Activated naive CD4-positive, alpha-beta T cell treated with anti-CD3 and anti-CD28 coated beads for 36 hours (primary cell): ENCODE results near the gene LRP1B. TPM values are rescaled to one million over a fixed set of nuclear protein-coding genes. Genes with fewer than 3 reads are reported as not detected.

Experiments used
- CTCF ChIA-PET: fragments of 350-600 bp; sonication (Branson Sonifier 250); formaldehyde crosslinking; loops from one replicate; lab custom pipeline; 2021; ENCODE audit warnings: antibody characterized with exemption; lab: Charles Lee
- DNase-seq: peaks from one replicate; pipeline ENCODE4 v3.0.0-alpha.2; 2020
- H3K27ac Mint-ChIP-seq: one replicate; pipeline ENCODE4 v1.8.0; 2021; ENCODE audit warnings: mild to moderate bottlenecking, mixed read lengths
- H3K27me3 Mint-ChIP-seq: one replicate; pipeline ENCODE4 v1.8.0; 2021; ENCODE audit warnings: low read depth, mixed read lengths
- H3K36me3 Mint-ChIP-seq: one replicate; pipeline ENCODE4 v1.8.0; 2021; ENCODE audit warnings: low read depth, mixed read lengths
- H3K4me1 Mint-ChIP-seq: one replicate; pipeline ENCODE4 v1.8.0; 2021; ENCODE audit warnings: low read depth, mixed read lengths
- H3K4me3 Mint-ChIP-seq: one replicate; pipeline ENCODE4 v1.8.0; 2021; ENCODE audit warnings: mild to moderate bottlenecking, moderate library complexity, mixed read lengths
- H3K9me3 Mint-ChIP-seq: one replicate; pipeline ENCODE4 v1.8.0; 2021; ENCODE audit warnings: mixed read lengths
- intact Hi-C: fragments of 100-400 bp; cut with micrococcal nuclease; formaldehyde crosslinking; loops from one replicate; pipeline ENCODE4 v1.15.1; 2023
- total RNA-seq, 2 experiments: library from RNA; stranded (reverse); gene quantifications; one replicate each; pipeline ENCODE4 v1.2.3, GENCODE V29; 2021

The LRP1B gene
- total RNA-seq, 2 experiments from 2014 or later: not detected

DNA sequence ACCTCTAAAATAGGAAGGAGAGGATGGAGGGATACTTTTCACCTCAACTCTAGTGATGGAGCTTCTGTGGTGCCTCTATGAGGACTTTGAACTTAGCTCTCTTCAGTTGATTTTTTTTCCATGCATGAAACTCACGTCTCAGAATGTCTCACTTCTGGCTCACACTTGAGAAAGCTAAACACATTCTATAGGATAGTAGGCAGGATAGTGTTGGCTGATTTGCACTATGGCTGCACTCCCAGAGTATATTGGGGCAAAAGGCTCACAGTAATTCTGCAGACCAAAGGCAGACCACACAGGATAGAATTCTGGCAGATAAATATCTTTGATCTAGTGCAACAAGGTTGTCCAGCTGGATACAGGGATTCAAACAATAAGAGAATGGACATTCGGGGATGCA is 1093.5 kb downstream of the LRP1B start:
- no peak overlapping the region for H3K4me3 Mint-ChIP-seq
- H3K27ac Mint-ChIP-seq: no peak overlapping the region
- no peaks in the 10 kb centered on the region for H3K4me1 Mint-ChIP-seq

DNA sequence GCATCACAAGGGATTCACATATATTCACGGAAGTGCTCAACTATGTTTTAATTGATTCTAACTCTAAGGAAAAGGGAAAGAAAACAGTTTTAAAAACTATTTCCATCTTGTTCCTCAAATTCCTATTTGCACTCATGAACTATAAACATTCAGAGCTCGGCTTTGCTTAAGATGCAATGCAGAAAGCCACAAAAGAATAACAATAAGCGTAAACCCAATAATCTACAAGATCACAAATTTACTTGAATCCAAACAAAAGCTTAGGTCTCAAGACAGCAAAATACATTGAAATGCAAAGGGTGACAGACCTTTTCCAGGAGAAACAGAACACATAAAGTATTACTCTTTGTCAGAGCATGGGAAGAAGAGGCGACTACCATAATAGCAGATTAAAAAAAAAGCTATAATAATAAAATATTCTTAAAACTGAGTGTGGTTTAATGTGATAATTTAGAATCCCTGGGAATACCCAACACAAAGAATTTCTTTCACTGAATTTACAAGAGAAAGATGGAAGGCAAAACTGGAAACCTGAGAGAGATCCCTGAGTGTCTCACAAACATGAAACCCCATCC is 1094.9 kb downstream of the LRP1B start:
- no peak for DNase-seq
- no peaks in the 10 kb centered on the region for H3K27me3 Mint-ChIP-seq
- intact Hi-C loops: no loop called here

More for the DNA sequence above, 1093.5 kb downstream of the LRP1B start:
- H3K9me3 Mint-ChIP-seq: peaks cover 4% of the 10 kb centered on the region
- intact Hi-C loops: no loop called here
- CTCF ChIA-PET: no interaction called here
- H3K36me3 Mint-ChIP-seq: no peaks in the 10 kb centered on the region
- DNase-seq: no peak
- no peaks in the 10 kb centered on the region for H3K27me3 Mint-ChIP-seq

GRCh38 chr2:141029428-141030078 is 1101.3 kb downstream of the LRP1B start:
- intact Hi-C loops: no loop called here
- H3K27me3 Mint-ChIP-seq: no peaks in the 10 kb centered on the region

More for the DNA sequence above, 1094.9 kb downstream of the LRP1B start:
- CTCF ChIA-PET: no interaction called here
- H3K9me3 Mint-ChIP-seq: peaks cover 4% of the 10 kb centered on the region
- no peaks in the 10 kb centered on the region for H3K36me3 Mint-ChIP-seq
- no peak overlapping the region for H3K27ac Mint-ChIP-seq
- H3K4me1 Mint-ChIP-seq: no peaks in the 10 kb centered on the region
- H3K4me3 Mint-ChIP-seq: no peak overlapping the region

DNA sequence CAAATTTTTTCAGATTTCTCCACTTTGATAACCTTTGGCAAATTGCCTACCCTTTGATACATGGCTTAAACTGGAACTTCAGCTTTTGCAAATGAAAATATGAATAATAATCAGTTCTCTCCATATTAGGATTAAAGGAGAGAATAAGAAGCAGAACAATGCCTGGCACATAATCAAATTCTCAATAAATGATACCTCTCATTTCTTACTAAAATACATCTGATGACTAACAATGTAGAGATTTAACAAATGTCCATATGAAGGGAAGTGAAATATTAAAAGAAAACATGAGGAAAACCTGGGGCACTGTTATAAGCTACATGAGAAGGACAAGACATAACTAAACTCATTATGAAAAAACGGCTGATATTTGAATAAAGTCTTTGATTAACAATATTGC is 1103.6 kb downstream of the LRP1B start:
- H3K9me3 Mint-ChIP-seq: peaks cover 5% of the 10 kb centered on the region
- no peaks in the 10 kb centered on the region for H3K27me3 Mint-ChIP-seq
- CTCF ChIA-PET: interaction anchor here (0.6 kb wide), 1 partner anchor 852 kb away, joined by 5 read pairs; no protein-coding TSS in a partner anchor
- H3K4me3 Mint-ChIP-seq: no peak overlapping the region
- DNase-seq: no peak
- H3K4me1 Mint-ChIP-seq: no peaks in the 10 kb centered on the region
- intact Hi-C loops: no loop called here
- no peak overlapping the region for H3K27ac Mint-ChIP-seq
- no peaks in the 10 kb centered on the region for H3K36me3 Mint-ChIP-seq

More at GRCh38 chr2:141029428-141030078, 1101.3 kb downstream of the LRP1B start:
- CTCF ChIA-PET: no interaction called here
- DNase-seq: no peak
- H3K9me3 Mint-ChIP-seq: peaks cover 5% of the 10 kb centered on the region
- H3K27ac Mint-ChIP-seq: no peak overlapping the region
- H3K36me3 Mint-ChIP-seq: no peaks in the 10 kb centered on the region
- H3K4me3 Mint-ChIP-seq: no peak overlapping the region
- no peaks in the 10 kb centered on the region for H3K4me1 Mint-ChIP-seq

DNA sequence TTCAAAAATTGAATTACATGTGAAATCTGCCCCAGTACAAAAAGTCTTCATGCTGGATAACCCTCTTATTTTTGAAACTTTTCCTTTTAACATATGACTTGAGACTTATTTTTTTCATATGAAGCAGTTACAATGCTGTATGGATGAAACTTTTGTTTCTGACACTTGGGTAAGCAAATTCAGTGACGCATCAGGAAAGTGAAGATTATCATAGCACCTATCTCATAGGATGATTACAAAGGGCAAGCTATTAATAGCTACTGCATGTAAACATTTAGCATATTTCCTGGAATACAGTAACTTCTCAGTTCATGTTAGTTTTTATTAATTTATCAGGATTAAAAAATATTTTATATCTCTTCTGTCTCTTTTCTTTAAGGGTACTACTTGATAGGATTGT is 1109.2 kb downstream of the LRP1B start:
- Mint-ChIP-seq H3K27ac (no peak overlapping the region), H3K4me1 (no peaks in the 10 kb centered on the region), H3K27me3 (no peaks in the 10 kb centered on the region), H3K4me3 (no peak overlapping the region), H3K36me3 (no peaks in the 10 kb centered on the region), H3K9me3 (peaks cover 2% of the 10 kb centered on the region)
- CTCF ChIA-PET: no interaction called here
- DNase-seq: no peak
- intact Hi-C loops: no loop called here

DNA sequence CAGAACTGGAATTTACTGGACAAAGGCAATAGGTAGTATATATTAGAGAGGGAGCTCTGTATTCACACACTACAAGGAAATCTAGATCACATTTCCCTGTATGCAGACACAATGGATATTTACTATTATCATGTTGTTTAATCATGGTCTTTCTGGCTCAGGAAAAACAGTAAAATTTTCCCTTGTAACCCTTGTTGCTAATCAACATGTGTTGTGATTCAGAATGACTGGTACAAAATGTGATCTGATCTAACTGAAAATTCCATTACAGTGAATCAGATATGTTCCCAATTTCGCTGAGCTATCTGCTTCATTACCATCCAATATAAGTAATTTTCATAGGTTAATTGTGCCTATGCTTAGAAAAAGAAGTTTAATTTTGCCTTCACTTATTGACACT is 1109.7 kb downstream of the LRP1B start:
- Mint-ChIP-seq H3K4me1 (no peaks in the 10 kb centered on the region), H3K9me3 (peaks cover 5% of the 10 kb centered on the region), H3K4me3 (no peak overlapping the region), H3K27ac (no peak overlapping the region), H3K27me3 (no peaks in the 10 kb centered on the region), H3K36me3 (no peaks in the 10 kb centered on the region)
- intact Hi-C loops: no loop called here
- no peak for DNase-seq
- CTCF ChIA-PET: no interaction called here

DNA sequence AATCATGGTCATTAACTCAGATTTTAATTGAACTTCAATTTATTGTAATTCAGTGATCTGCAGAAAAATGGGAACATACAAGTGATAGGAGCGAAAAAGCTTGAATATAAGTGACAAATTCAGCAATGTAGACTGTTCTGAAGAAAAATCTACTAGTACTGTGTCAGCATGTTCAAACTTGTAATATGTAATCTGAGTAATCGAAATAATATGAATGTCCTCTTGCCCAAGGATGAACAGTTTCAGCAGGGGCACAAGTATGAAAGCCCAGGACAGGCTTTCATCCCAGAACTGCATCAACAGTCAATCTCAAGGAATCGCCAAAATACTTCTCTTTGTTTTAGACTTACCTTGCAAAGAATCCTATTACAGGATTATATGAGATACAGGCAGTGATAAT is 1110.5 kb downstream of the LRP1B start:
- intact Hi-C loops: no loop called here
- Mint-ChIP-seq H3K9me3 (peaks cover 5% of the 10 kb centered on the region), H3K36me3 (no peaks in the 10 kb centered on the region), H3K4me1 (no peaks in the 10 kb centered on the region), H3K4me3 (no peak overlapping the region), H3K27me3 (no peaks in the 10 kb centered on the region), H3K27ac (no peak overlapping the region)
- CTCF ChIA-PET: no interaction called here
- DNase-seq: no peak

DNA sequence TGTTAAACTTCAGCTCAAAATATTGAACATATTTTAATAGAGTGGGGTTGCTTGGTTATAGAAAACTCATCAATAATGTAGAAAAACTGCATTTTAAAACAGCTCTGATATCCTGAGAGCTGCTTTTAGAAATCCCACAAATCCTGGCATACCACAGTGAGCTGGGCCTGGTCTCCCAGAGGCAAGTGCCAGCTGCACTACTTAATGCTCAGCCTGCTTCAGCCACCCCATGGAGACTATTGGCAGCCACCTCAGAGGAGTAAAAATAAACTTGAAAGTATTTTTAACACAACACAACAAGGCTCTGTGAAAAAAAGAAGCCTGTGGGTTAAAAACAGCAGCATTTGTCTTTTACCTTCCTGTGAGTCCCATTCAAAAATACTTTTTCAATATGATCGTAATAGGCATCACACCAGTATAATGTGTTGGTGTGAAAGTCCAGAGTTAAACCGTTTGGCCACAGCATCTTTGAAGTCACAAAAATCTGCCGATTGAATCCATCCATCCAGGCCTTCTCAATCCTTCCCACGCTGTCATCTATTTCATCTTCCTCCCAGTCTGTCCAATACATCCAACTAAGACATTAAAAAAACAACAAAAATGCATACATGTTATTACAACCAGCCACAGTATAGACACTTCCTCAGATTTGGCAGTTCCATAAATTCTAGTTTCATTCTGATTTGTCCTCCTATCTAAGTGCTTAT is 1115.3 kb downstream of the LRP1B start:
- H3K27me3 Mint-ChIP-seq: no peaks in the 10 kb centered on the region
- H3K36me3 Mint-ChIP-seq: no peaks in the 10 kb centered on the region
- no peaks in the 10 kb centered on the region for H3K4me1 Mint-ChIP-seq
- no peak overlapping the region for H3K4me3 Mint-ChIP-seq
- DNase-seq: no peak
- intact Hi-C loops: no loop called here
- peaks cover 2% of the 10 kb centered on the region for H3K9me3 Mint-ChIP-seq
- CTCF ChIA-PET: no interaction called here
- no peak overlapping the region for H3K27ac Mint-ChIP-seq

DNA sequence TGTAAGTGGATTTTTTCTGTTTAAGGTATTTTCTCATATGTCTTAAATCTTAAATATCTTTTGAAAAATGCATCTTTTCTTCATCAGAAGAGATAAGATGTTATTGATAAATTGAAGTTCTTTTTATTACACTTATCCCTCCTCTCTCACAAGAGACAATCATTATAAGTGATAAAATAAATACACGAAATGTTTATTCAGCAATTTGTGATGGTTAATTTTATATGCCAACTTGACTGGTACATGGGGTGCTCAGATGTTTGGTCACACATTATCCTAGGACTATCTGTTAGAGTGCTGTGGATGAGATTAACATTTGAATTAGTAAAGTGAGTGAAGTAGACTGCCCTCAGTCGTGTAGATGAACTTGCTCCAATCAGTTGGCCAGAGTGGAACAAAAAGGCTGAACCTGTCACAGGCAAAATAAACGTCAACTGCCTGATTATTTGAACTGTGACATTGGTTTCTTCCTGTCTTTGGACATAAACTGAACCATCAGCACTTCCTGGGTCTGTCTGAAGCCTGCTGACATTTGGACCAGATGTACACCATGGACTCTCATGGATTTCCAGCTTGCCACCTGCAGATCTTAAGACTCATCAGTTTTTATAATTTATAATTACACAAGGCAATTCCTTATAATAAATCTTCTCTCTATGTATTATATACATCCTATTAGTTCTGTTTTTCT is 1126.7 kb downstream of the LRP1B start:
- H3K27ac Mint-ChIP-seq: no peak overlapping the region
- DNase-seq: no peak
- H3K9me3 Mint-ChIP-seq: peaks cover 4% of the 10 kb centered on the region
- no peak overlapping the region for H3K4me3 Mint-ChIP-seq
- no peaks in the 10 kb centered on the region for H3K4me1 Mint-ChIP-seq
- intact Hi-C loops: no loop called here
- no peaks in the 10 kb centered on the region for H3K27me3 Mint-ChIP-seq
- CTCF ChIA-PET: no interaction called here
- no peaks in the 10 kb centered on the region for H3K36me3 Mint-ChIP-seq

DNA sequence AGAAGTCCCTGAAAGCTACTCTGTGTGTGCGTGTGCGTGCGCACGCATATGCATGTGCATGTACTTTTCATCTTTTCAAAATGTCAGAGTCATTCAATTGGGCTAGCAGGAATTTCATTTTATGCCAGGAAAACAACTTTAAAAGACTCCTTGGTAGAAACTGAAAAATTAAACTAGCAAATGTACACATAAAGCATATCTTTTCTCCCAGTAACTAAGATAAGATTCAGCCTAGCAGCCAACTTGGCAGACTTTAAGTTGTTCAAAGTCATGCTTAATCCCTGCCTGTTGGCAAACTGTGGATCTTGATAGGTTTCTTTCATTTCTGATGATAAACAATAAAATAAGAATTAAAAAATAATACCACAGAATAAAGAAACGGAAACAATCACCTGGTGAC is 1129.1 kb downstream of the LRP1B start:
- intact Hi-C loops: no loop called here
- H3K4me1 Mint-ChIP-seq: no peaks in the 10 kb centered on the region
- H3K4me3 Mint-ChIP-seq: no peak overlapping the region

GRCh38 chr2:140998577-140998976 is 1132.2 kb downstream of the LRP1B start:
- CTCF ChIA-PET: no interaction called here
- DNase-seq: no peak
- Mint-ChIP-seq H3K4me3 (no peak overlapping the region), H3K27me3 (no peaks in the 10 kb centered on the region), H3K27ac (no peak overlapping the region), H3K36me3 (no peaks in the 10 kb centered on the region), H3K9me3 (peaks cover 5% of the 10 kb centered on the region), H3K4me1 (no peaks in the 10 kb centered on the region)
- intact Hi-C loops: no loop called here

More for the DNA sequence above, 1129.1 kb downstream of the LRP1B start:
- Mint-ChIP-seq H3K27me3 (no peaks in the 10 kb centered on the region), H3K9me3 (peaks cover 5% of the 10 kb centered on the region), H3K36me3 (no peaks in the 10 kb centered on the region), H3K27ac (no peak overlapping the region)
- no peak for DNase-seq
- CTCF ChIA-PET: no interaction called here

- H3K27me3 Mint-ChIP-seq: no peaks in the 10 kb centered on the region
- no peak overlapping the region for H3K27ac Mint-ChIP-seq
- no peaks in the 10 kb centered on the region for H3K36me3 Mint-ChIP-seq
- peaks cover 7% of the 10 kb centered on the region for H3K9me3 Mint-ChIP-seq
- no peak overlapping the region for H3K4me3 Mint-ChIP-seq
- CTCF ChIA-PET: no interaction called here
- DNase-seq: no peak
- H3K4me1 Mint-ChIP-seq: no peaks in the 10 kb centered on the region
- intact Hi-C loops: no loop called here
Observed at GRCh38 chr2:140998017-140998416, 1132.8 kb downstream of the LRP1B start.
